ENCODE measurements around the gene OPN1MW2.
"Not testable (repeated sequence)": the region's sequence is repeated elsewhere in the genome, so short reads cannot be mapped to it uniquely, and the experiment has no call there.

OPN1MW2 gene

DNA sequence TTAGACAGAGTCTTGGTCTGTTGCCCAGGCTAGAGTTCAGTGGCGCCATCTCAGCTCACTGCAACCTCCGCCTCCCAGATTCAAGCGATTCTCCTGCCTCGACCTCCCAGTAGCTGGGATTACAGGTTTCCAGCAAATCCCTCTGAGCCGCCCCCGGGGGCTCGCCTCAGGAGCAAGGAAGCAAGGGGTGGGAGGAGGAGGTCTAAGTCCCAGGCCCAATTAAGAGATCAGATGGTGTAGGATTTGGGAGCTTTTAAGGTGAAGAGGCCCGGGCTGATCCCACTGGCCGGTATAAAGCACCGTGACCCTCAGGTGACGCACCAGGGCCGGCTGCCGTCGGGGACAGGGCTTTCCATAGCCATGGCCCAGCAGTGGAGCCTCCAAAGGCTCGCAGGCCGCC, at the start of gene OPN1MW2:
Gene OPN1MW2 (plus strand): TSS at position 301 of the 400 bp plus-strand sequence. CDS start 60 bp downstream, at position 361.
- not testable (repeated sequence) for H3K4me3 ChIP-seq (ENCODE audit: low read depth, low read length); DNase-seq (ENCODE audit: low read depth)

DNA sequence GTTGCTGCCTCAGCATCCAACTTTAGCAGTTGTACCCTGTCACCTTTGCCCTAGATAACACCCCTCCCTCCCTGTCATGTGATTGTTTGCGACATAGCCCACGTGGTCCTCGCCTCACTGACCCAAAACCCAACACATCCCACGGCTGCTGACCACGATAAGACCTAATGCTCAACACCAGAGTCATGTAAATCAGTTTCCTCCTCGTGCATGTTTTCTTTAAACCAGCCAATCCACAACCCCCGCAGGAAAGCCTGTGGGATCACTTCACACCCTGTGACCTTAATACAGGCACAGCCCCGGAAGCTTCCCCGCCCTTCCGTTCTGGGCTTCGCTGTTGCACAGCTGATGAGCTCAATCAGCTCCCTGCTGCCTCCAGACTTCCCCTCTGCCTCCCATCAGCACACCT, 47.0 kb upstream of the OPN1MW2 start:
- not testable (repeated sequence) for H3K4me3 ChIP-seq (ENCODE audit: low read depth, low read length)

GRCh38 chrX:154174356-154174755, 45.2 kb upstream of the OPN1MW2 start:
- H3K4me3 ChIP-seq (ENCODE audit: low read depth, low read length); DNase-seq (ENCODE audit: low read depth): not testable (repeated sequence)

More for the DNA sequence above, 47.0 kb upstream of the OPN1MW2 start:
- DNase-seq (ENCODE audit: low read depth): not testable (repeated sequence)

DNA sequence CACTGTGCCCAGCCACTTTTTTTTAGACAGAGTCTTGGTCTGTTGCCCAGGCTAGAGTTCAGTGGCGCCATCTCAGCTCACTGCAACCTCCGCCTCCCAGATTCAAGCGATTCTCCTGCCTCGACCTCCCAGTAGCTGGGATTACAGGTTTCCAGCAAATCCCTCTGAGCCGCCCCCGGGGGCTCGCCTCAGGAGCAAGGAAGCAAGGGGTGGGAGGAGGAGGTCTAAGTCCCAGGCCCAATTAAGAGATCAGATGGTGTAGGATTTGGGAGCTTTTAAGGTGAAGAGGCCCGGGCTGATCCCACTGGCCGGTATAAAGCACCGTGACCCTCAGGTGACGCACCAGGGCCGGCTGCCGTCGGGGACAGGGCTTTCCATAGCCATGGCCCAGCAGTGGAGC, 37.3 kb upstream of the OPN1MW2 start, which contains the start of gene OPN1MW:
Gene OPN1MW (plus strand): TSS at position 301 of the 400 bp plus-strand sequence. CDS start 82 bp downstream, at position 383.
- DNase-seq (ENCODE audit: low read depth); H3K4me3 ChIP-seq (ENCODE audit: low read depth, low read length): not testable (repeated sequence)

DNA sequence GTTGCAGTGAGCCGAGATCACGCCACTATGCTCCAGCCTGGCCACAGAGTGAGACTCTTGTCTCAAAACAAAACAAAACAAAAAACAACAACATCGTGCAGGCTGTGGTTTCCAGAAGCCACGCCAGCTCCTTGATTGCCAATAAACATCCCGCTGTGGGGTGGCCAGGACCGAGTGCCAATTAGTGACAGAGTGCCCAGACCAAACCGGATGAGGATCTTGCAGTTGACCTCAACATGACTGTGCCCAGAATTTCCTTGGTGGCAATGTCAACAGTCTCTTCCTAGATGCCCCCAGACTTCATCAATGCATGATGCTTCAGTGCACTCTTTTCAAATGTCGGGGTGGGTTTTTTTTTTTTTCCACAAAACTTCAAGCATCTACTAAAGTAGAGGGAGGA, 35.8 kb upstream of the OPN1MW2 start:
- not testable (repeated sequence) for DNase-seq (ENCODE audit: low read depth)

DNA sequence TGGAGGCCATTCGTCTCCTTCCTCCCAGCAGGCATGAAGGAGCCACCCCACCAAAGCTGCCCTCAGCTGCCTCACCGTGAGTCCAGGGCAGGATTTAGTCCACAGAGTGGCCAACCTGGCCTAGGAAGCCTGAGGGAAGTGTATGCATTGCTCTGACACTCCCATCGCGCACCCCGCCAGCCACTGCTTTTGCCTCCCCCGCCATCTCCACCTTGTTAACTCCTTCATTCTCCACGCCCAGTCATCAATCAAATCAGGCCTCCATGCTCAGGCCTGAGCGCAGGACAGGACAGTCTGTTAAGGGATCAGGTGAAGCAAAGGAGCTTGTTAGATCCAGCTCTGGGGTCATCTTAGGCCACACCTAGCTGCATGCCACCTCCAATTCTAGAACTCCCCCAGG, 26.7 kb upstream of the OPN1MW2 start:
- DNase-seq (ENCODE audit: low read depth); H3K4me3 ChIP-seq (ENCODE audit: low read depth, low read length): not testable (repeated sequence)

More for the DNA sequence above, 35.8 kb upstream of the OPN1MW2 start:
- H3K4me3 ChIP-seq (ENCODE audit: low read depth, low read length): not testable (repeated sequence)

DNA sequence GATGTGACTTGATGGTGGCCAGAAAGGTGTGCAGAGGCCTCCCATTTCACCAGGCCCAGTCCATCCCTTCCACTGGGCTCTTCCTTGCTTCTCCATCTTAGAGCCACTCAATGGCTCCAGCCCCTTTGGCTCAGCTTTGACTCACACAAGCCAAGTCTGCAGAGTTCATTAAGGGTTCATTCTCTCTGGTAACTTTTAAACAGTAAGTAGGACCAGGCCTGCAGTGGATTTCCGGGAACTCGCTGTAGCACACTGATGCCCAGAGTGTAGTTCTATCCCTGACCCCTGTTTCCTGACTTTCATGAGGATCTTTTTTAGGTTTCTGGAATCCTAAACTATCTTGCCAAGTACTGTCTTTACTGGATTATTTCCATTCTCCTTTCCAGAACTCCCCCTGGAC, 25.2 kb upstream of the OPN1MW2 start:
- not testable (repeated sequence) for H3K4me3 ChIP-seq (ENCODE audit: low read depth, low read length); DNase-seq (ENCODE audit: low read depth)

DNA sequence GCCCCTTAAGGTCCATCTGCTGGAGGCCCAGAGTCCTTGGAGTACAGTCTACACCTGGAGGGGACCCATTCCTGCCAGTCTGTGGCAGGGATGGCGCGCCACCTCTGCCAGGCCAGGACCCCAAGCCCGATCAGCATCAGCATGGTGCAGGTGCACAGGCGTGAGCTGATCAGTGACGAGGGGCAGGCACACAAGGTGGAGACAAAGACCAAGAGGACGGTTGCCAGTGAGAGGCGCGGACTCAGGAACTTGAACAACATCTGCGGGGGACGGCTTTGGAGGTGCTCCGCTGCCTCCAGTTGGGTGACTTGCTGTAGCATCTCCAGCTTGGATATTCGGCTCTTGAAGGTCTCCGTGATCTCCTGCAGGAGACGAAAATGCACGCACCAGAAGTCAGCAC, 23.1 kb upstream of the OPN1MW2 start:
- H3K4me3 ChIP-seq (ENCODE audit: low read depth, low read length); DNase-seq (ENCODE audit: low read depth): not testable (repeated sequence)

DNA sequence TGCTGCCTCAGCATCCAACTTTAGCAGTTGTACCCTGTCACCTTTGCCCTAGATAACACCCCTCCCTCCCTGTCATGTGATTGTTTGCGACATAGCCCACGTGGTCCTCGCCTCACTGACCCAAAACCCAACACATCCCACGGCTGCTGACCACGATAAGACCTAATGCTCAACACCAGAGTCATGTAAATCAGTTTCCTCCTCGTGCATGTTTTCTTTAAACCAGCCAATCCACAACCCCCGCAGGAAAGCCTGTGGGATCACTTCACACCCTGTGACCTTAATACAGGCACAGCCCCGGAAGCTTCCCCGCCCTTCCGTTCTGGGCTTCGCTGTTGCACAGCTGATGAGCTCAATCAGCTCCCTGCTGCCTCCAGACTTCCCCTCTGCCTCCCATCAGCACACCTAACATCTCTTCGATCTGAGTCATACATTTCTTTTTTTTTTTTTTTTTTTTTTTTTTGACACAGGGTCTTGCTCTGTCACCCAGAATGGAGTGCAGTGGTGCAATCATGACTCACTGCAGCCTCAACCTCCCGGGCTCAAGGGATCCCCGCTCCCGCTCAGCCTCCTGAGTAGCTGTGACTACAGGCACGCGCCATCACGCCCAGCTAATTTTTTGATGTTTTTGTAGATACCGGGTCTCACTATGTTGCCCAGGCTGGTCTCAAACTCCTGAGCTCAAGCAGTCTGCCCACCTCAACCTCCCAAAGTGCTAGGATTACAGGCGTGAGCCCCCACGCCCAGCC, 9.7 kb upstream of the OPN1MW2 start:
- not testable (repeated sequence) for DNase-seq (ENCODE audit: low read depth); H3K4me3 ChIP-seq (ENCODE audit: low read depth, low read length)

GRCh38 chrX:154211057-154211456, 8.5 kb upstream of the OPN1MW2 start:
- not testable (repeated sequence) for DNase-seq (ENCODE audit: low read depth); H3K4me3 ChIP-seq (ENCODE audit: low read depth, low read length)

DNA sequence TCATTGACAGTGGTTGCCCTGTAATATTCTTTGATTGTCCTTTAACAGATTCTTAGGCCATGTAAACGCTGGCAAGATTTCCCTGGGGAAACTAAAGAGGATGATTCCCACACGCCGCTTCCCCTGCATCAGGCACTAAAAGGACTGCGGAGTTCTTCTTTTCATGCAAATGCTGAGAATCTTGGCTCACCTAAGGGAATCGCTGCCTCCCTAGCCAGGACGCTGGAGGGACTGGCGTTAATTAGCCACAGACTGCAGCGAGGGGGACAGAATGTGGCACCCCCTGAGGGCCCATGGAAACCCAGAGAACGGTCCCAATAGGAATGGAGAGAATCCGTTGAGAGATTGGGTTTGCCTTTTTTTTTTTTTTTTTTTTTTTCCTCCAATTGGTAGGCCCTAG, 8.1 kb upstream of the OPN1MW2 start:
- H3K4me3 ChIP-seq (ENCODE audit: low read depth, low read length); DNase-seq (ENCODE audit: low read depth): not testable (repeated sequence)

- not testable (repeated sequence) for DNase-seq (ENCODE audit: low read depth); H3K4me3 ChIP-seq (ENCODE audit: low read depth, low read length)
Measured at GRCh38 chrX:154225292-154225691, 5.7 kb downstream of the OPN1MW2 start.

DNA sequence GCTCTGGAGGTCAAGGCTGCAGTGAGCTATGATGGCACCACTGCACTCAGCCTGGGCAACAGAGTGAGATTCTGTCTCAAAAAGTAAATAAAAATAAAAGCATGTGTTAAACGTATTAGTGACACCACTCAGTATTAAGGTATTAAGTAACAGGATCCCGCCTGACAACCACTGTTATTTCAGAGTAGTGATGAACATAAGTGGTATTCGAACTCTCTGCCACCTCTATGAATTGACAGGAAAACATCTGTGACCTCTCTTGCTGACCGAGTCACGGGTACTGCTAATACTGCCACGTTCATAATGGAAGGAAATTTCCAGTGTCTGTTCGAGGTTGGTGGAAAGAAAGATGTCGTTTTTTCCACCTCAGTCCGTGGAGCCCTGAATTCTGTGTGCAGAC, 7.2 kb downstream of the OPN1MW2 start:
- not testable (repeated sequence) for H3K4me3 ChIP-seq (ENCODE audit: low read depth, low read length); DNase-seq (ENCODE audit: low read depth)

DNA sequence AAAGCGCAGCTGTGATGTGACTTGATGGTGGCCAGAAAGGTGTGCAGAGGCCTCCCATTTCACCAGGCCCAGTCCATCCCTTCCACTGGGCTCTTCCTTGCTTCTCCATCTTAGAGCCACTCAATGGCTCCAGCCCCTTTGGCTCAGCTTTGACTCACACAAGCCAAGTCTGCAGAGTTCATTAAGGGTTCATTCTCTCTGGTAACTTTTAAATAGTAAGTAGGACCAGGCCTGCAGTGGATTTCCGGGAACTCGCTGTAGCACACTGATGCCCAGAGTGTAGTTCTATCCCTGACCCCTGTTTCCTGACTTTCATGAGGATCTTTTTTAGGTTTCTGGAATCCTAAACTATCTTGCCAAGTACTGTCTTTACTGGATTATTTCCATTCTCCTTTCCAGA, 11.9 kb downstream of the OPN1MW2 start:
- not testable (repeated sequence) for DNase-seq (ENCODE audit: low read depth); H3K4me3 ChIP-seq (ENCODE audit: low read depth, low read length)

DNA sequence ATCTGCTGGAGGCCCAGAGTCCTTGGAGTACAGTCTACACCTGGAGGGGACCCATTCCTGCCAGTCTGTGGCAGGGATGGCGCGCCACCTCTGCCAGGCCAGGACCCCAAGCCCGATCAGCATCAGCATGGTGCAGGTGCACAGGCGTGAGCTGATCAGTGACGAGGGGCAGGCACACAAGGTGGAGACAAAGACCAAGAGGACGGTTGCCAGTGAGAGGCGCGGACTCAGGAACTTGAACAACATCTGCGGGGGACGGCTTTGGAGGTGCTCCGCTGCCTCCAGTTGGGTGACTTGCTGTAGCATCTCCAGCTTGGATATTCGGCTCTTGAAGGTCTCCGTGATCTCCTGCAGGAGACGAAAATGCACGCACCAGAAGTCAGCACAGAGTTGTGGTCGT, 14.1 kb downstream of the OPN1MW2 start:
- not testable (repeated sequence) for H3K4me3 ChIP-seq (ENCODE audit: low read depth, low read length); DNase-seq (ENCODE audit: low read depth)

- not testable (repeated sequence) for H3K4me3 ChIP-seq (ENCODE audit: low read depth, low read length); DNase-seq (ENCODE audit: low read depth)
Measured at GRCh38 chrX:154238939-154239559, 19.5 kb downstream of the OPN1MW2 start.

GRCh38 chrX:154239982-154240503, 20.5 kb downstream of the OPN1MW2 start:
- not testable (repeated sequence) for DNase-seq (ENCODE audit: low read depth); H3K4me3 ChIP-seq (ENCODE audit: low read depth, low read length)

DNA sequence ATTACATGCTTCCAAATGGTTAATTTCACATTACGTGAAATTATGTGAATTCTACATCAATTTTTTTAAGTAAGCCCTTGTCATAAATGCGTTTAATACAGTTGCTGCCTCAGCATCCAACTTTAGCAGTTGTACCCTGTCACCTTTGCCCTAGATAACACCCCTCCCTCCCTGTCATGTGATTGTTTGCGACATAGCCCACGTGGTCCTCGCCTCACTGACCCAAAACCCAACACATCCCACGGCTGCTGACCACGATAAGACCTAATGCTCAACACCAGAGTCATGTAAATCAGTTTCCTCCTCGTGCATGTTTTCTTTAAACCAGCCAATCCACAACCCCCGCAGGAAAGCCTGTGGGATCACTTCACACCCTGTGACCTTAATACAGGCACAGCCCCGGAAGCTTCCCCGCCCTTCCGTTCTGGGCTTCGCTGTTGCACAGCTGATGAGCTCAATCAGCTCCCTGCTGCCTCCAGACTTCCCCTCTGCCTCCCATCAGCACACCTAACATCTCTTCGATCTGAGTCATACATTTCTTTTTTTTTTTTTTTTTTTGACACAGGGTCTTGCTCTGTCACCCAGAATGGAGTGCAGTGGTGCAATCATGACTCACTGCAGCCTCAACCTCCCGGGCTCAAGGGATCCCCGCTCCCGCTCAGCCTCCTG, 28.0 kb downstream of the OPN1MW2 start:
- DNase-seq (ENCODE audit: low read depth); H3K4me3 ChIP-seq (ENCODE audit: low read depth, low read length): not testable (repeated sequence)

GRCh38 chrX:154248076-154248475, 28.5 kb downstream of the OPN1MW2 start:
- H3K4me3 ChIP-seq (ENCODE audit: low read depth, low read length); DNase-seq (ENCODE audit: low read depth): not testable (repeated sequence)
